Kidney glomerular epithelial cell (primary cell): ENCODE results near the gene CCNQ.

Experiments
- DNase-seq: peaks from one replicate; lab custom pipeline; 2025; lab: John Stamatoyannopoulos, UW

The CCNQ gene

GRCh38 chrX:153596981-153597750, 1.8 kb downstream of the CCNQ start:
- DNase-seq = no peak

GRCh38 chrX:153595859-153596857, 2.8 kb downstream of the CCNQ start:
- DNase-seq = no peak

GRCh38 chrX:153595387-153595786, 3.6 kb downstream of the CCNQ start:
- no peak for DNase-seq

GRCh38 chrX:153593811-153594500, 5.0 kb downstream of the CCNQ start:
- no peak for DNase-seq

- DNase-seq = no peak
These were observed 5.8 kb downstream of the CCNQ start for GRCh38 chrX:153592966-153593688.

GRCh38 chrX:153592091-153592833, 6.7 kb downstream of the CCNQ start:
- DNase-seq = no peak

GRCh38 chrX:153590961-153591956, 7.7 kb downstream of the CCNQ start:
- DNase-seq = no peak

- DNase-seq = no peak
These were observed 10.0 kb downstream of the CCNQ start for GRCh38 chrX:153588782-153589446.

GRCh38 chrX:153588021-153588781, 10.7 kb downstream of the CCNQ start:
- no peak for DNase-seq

GRCh38 chrX:153587342-153587741, 11.6 kb downstream of the CCNQ start:
- no peak for DNase-seq

- no peak for DNase-seq
These were observed 13.1 kb downstream of the CCNQ start for GRCh38 chrX:153585827-153586226.

GRCh38 chrX:153583433-153583832, 15.5 kb downstream of the CCNQ start:
- no peak for DNase-seq

- no peak for DNase-seq
These were observed 16.0 kb downstream of the CCNQ start for GRCh38 chrX:153582896-153583295.

GRCh38 chrX:153580700-153581386, 18.1 kb downstream of the CCNQ start:
- no peak for DNase-seq

- DNase-seq = no peak
These were observed 20.1 kb downstream of the CCNQ start for GRCh38 chrX:153578889-153579288.

- DNase-seq = no peak
These were observed 20.6 kb downstream of the CCNQ start for GRCh38 chrX:153578200-153578835.

- no peak for DNase-seq
These were observed 22.0 kb downstream of the CCNQ start for GRCh38 chrX:153576961-153577360.
